GM18526 (cell line): ENCODE results near the gene EPGN.

Experiments
- POLR2A ChIP-seq: IDR thresholded peaks from 3 replicates; pipeline ENCODE4 v1.6.1; 2011; ENCODE audit not compliant: insufficient read length; ENCODE audit errors: extremely low read depth

The EPGN gene

DNA sequence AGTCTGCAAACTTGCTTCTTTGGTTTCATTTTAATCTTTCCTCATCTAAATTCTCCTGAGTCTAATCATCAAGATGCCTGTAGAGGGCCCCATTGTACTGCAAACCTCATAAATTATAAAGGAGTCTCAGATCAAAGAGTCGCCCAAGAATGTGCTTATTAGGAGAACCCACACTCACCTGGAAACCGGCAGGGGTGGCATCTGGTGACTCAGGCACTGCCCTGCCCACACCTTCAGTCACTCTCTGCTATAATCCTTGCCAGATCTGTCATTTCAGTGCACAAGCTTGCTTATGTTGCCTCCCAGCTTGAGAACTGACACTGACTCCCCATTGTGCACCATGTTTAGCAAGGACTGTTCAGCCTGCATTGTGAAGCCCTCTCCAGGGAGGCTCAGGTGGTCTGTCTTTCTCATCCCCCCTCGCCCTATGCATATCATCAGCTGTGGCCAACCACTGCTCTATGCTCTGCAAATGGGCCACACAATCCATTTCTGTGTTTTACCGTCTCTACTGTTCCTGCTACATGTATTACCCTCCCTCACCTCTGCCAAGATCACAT lies 12.4 kb downstream of the EPGN start:
- TF ChIP-seq POLR2A, result no peak

DNA sequence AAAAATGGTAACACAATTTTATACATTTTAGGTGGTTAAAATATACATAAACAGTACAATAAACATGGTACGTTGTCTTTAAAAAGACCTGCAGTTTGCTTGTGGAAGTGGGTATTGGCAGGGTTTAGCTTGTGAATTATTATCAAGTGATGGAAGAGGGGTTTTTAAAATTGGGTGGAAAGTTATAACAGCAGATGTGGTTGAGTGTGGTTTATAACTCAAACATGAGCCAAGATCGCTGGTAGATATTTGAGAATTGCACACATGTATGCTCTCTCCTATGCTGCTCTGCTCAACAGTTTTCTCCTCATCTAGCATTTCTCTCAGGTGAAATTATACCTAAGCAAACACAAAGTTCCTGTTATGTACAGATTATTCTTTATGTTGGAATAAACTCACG lies 14.0 kb downstream of the EPGN start:
- TF ChIP-seq POLR2A, result no peak

DNA sequence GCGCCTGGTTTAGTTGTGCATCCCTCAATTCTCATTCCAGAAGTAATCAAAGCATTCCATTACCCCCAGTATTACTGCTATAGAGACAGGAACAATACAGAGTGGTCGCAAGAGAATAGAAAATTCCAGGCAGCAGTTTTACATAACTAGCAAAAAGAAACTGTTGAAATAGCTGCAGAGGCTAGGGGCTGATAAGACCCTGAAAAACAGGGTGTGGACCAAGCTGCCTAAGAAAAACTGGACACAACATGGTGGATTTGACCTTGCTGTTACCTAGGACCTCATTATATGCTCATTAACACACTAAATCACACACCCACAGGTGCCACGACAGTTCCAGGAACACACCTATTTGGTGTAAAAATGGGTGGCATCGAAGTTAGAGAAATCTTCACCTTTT lies 15.4 kb downstream of the EPGN start:
- TF ChIP-seq POLR2A, result no peak

DNA sequence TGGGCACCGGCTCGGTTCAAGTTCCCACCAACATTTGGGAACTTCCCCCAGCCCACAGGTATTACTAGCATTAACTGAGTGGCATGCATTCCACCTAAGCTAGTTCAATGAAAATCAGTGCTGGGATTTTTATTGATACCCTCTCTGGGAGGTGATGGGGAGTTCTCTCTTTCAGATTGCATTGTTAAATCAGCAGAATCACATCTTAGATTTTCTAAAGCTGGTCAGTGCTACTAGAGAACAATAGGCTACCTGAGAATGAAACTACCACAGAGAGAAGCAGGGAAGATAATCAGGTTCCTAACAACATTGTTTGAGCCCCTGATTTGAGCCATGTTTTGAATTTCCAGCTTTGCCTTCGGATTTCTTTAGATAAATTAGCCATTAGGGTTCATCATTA lies 16.0 kb downstream of the EPGN start:
- TF ChIP-seq POLR2A, result no peak

DNA sequence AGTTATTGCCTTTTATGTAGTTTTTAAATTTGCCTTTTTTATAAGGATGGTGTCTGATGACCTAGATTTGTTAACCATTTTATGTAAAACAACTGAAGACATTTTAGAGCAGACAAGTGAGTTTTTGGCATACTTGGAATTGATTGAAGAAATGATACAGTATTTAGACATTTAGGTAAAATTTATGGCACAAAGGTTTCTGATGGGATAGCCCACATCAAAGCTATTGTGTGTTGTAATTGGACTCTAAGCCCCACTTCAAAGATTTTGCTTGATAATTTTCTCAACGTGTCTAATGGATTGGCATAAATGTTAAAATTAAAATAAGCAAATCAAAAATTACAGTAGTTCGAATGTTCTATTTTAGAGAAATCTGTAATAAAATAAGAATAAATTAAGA lies 17.6 kb downstream of the EPGN start:
- no peak for TF ChIP-seq POLR2A

DNA sequence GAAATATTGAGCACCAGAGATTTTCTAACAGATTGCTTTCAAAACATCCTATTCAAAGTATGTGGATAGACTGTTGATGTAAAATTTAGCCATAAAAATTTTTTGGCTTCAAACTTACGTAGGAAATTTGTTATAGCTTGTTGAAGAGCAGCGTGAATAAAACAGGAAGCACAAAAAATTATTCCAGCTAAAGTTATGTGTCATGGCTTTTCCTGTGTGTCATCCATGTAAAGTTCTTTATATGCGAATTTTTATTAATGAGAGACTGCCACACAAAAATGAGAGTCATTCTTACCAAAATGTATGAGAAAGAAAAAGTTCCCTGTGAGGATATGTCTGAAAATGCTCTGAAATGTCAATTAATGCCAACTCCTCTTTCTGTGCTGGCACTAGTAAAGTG lies 19.5 kb downstream of the EPGN start:
- TF ChIP-seq POLR2A, result no peak

DNA sequence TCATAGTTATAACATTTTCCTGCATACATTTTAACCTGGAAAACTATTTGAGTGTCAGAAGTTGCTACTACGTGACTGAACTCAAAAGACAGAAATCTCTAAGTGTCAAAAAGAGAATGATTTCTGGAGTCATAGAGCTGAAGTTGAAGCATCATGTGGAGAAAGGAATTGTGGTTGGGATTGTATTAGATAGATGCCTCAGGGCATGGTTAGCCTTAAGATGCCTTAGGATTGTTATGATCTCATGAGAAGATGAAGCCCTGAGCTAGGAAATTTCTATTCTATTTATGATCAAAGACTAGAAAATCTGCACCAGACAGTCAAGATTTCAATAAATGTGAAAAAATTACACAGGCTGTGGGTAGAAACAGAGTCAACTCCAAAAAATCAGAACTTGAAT lies 20.2 kb downstream of the EPGN start:
- no peak for TF ChIP-seq POLR2A

DNA sequence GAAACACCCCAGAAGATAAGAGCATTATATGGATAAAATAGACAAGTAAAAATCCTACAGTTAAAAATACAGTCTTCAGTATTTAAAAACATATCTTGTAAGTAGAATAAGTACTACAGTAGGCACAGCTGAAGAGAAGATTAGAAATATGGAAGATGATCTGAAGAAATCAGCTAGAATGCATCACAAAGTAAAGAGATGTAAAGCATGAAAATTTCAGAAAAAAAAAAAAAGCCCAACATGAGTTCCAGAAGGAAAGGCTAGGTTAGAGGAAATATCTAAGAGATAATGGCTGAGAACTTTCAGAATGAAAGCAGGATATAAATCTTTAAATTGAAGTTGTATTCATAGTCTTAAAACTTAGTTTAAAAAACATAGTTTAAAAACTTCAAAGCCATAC lies 21.0 kb downstream of the EPGN start:
- no peak for TF ChIP-seq POLR2A

DNA sequence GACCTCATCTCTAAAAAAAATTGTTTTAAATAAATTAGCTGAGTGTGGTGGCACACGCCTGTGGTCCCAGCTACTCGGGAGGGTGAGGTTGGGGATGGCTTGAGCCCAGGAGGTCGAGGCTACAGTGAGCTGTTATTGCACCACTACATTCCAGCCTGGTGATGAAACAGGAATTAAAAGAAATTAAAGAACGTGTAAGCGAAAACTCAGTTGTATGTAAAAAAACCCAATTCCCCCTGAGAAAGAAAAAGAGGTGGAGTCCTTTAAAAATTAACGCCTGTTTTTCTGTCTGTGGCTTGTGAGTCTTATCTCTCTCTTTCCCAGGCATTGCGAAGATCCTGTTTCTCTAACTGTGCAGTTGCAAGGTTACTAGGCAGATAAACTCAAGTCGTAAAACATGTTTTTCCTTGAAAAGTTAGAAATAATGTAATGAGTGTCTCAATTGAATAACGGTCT lies 22.1 kb downstream of the EPGN start:
- no peak for TF ChIP-seq POLR2A

DNA sequence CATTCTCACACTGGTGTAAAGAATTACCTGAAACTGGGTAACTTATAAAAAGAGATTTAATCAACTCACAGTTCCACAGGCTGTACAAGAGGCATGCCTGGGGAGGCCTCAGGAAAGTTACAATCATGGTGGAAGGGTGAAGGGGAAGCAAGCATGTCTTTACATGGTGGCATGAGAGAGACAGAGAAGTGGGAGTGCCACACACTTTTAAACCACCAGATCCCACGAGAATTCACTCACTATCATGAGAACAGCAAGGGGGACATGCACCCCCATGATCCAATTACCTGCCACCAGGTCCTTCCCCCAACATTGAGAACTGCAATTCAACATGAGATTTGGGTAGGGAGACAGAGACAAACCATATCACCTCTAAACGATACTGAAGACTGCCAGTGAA lies 23.0 kb downstream of the EPGN start:
- TF ChIP-seq POLR2A, result no peak

DNA sequence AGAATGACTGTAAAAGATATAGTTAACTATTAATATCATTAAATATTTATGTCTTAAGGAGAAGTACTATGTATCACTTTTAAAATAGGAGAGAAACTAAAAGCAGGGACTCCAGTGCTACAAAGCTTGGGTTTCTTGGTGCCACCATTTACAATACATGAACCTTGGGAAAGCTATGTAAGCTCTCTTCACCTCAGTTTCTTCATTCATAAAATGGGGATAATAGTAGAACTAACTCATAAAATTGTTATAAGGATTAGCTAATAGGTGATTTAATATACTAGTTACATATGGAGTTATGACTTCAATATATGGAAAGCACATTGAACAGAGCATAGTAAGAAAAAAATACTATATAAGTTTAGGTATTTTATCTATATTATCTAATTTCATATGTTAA lies 23.7 kb downstream of the EPGN start:
- TF ChIP-seq POLR2A, result no peak

DNA sequence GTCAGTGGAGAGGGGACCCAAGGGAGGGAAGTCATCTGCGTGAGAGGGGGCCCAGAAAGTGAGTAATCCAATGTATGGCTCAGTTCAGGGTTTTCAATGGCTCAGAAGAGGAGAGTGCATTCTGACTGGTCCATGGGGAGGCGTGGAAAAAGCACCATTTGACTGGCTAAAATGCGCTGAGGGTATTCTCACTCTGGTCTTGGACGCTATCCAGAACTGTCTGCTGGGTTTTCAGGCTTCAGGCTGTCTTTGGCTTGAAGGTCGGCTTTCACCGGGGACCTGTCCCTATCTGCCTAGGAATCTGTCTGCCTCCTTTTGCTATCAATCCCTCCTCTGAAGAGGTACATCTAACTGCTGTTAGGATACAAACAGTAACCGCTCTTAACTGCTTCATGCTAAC lies 26.4 kb downstream of the EPGN start:
- no peak for TF ChIP-seq POLR2A

DNA sequence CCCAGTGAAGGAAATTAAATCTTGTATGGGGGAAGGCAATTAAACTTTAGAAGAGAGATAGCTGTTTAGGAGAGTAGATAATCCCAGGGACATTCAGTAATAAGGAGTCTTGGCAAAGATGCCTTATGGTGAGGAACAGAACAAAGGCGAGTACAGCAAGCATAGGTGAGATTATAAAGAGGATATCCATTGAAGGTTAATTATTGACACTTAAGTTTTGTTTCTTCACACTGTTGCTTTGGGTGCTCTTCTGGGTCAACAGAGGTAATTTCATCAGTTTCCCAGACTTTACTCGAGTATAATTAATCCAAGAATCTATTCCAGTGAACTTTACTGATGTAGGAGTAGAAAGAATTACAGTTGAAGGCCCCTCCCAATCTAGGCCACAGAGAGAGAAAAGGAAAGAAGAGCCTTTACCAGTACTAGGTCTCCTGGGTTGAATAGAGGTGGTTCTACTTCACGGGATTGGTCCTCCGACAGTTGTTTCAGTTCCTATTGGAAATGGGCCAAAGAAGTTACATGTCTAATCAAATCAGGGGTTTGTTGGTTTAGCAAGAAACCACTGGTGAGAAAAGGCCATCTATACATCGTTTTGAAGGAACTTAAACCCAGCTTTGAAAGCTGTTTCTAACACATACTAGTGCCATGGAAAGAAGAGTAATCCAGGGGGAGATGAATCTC lies 27.2 kb downstream of the EPGN start:
- no peak for TF ChIP-seq POLR2A

DNA sequence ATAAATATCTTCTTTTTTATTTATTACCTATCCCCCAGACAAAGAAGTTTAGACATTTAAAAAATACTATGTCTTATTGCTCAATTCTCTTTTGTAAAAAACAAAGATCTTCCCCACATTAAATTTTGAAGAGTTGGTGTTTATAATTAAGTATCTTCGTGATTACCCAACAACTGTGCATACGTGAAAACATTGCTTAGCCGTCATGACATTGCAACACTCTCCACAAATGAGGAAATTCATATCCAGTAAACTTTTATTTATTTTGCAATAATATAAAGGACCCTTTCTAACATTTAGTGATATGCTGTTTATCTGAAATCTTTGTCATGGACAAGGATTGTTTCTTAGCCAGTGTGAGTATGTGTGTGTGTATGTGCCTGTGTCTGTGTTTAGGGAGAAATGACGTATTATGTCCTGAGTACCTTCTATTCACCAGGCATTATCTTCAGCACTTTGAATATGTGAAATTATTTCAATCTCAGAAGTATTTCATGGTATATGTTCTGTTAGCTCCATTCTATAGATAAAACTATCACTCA lies 30.6 kb downstream of the EPGN start:
- TF ChIP-seq POLR2A, result no peak

DNA sequence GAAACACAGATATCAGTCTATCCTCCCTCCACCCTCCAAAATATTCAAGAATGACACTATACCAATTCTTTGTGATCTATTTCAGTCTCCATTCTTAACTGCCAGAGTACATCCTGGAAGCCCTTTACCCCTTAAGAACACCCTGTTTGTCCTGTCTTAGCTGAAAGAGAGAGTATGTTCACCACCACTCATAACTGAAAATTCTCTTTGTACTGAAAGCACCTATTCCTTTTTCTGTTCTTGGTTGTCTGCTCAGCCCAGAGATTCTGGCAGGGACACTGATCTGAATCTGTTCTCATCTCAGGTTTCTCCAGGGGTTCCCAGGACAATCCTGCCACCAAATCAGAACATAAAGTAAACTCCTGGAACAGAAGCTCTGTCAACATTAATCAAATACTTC lies 31.2 kb downstream of the EPGN start:
- TF ChIP-seq POLR2A, result no peak

DNA sequence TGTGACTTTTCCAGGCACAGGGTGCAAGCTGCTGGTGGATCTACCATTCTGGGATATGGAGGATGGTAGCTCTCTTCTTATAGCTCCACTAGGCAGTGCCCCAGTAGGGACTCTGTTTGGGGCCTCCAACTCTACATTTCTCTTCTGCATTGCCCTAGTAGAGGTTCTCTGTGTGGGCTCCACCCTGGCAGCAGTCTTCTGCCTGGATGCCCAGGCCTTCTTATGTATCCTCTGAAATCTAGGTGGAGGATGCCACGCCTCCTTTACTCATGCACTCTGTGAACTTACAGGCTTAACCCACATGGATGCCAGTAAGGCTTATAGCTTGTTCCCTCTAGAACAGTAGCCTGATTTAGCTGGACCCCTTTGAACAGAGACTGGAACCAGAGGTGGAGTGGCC lies 35.8 kb downstream of the EPGN start:
- TF ChIP-seq POLR2A, result no peak

DNA sequence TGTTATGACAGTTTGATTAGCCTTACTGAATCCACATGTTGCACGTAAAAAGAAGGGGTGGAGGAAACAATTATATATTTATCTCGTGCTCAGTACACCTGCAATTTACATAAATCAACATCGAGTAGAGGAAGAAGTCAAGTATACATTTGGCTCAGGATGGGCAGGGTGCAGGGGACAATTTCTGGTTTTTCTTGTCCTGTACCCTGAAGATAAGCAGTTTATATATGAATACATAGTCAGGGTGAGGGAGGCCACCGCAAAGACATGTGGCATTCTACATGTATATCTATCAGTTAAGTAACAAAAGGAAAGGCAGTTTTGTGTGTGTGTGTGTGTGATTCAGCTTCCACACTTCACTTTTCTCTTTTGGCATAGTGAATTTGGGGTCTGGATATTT lies 45.6 kb downstream of the EPGN start:
- TF ChIP-seq POLR2A, result no peak
